ENCODE data around the gene BUD13.

- TF ChIP-seq CTCF (IDR thresholded peaks at IDR 0.05) = no peak
- no peak for TF ChIP-seq POLR2AphosphoS5 (IDR thresholded peaks at IDR 0.05; ENCODE audit: insufficient read depth in 1 of 2, low read depth in 1 of 2)
Observed at GRCh38 chr11:116819049-116819448, 46.3 kb upstream of the BUD13 start.

All from vagina (tissue), 2 donors.